ENCODE results near the gene DUSP6. TPM values are rescaled to one million over a fixed set of nuclear protein-coding genes. Genes with fewer than 3 reads are reported as not detected.

Gene DUSP6
- total and polyA plus RNA-seq, 9 of the 15 experiments (the other 6 are each of a cell fraction or from before 2014, with no cell fraction given) = 0.04 to 0.60 (median 0.08) TPM; not detected in 2

DNA sequence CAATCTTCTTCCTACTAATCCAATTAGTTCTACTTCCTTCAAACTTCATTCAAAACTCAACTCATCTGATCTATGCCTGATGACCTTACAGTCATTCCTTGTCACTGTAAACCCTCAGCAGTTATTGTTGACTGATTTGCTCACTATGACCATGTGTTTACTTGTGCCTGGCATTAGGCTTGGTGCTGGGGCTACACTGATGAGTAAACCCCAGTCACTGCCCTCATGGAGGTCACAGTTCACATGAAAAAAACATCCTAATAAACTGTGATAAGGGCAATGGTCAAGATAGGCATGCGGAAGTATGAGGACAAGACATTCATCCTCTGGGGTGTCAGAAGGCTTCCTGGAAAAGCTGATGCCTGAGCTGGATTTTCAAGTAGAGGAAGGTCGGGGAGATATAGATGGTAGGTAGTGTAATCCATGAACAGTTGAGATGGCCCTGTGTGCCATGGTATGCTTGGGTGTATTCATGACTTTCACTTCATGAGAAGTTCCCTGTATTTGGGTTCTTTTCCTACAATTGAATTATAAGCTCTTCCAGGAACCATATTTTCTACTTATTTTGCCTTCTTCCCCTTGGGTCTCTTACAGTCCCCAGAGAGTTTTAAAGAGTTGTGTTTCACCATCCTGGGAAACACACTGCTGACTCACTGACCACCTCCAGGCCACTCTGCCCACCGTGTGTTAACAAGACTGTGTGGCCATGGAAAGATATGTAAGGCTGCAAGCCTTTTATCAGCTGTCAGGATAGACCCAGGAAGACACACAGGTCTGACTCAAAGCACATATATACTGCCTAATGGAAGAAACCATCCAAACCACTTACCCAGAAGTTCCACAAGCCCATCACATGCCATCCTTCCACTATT lies 38.7 kb upstream of the DUSP6 start (continued):
- TF ChIP-seq TCFL5 (CRISPR knock-in tag; conservative IDR thresholded peaks at IDR 0.05) = no peak

DNA sequence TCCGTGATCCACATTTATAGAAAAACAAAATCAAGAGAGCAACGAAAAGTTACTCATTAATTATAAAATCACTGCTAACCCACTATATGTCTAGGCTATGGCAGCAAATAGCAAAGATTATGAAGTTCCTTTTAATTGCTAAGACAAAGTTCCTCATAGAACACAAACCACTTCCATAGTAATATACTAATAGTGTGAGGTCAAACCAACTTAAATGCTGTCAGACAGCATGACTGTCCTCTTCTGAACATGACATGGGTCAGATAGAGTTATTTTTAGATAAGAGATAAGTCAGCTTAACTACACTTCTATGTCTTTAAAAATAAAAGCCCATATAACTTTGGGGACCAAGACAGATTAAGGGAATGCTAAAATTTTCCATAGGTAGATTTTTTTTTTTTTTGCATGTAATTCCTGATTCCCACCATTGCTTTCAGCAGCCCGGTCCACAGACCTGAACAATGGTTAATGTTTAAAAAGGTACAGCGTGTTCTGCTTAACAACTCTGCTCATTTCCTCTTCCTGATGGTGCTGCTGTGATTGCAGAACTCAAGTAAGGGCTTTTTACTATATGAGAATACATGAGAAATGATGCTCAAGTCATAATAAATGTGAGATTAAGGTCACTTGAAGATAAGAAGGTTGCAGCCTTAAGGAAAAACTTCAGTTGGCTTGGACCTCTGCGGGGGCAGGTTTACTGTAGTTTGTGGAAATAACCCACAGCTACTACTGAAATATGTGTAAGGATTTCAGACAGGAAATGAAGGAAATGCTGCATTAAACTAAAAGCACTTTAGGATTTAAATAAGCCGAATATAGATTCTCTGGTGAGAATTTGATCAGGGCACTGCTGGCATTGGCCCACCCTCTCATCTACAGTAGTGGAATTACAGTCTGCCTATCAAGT lies 37.7 kb upstream of the DUSP6 start:
- POLR2A ChIA-PET = interaction anchor here (0.9 kb wide), 1 partner anchor 9 kb away, joined by 3 read pairs; no protein-coding TSS in a partner anchor
- H3K4me1 ChIP-seq (replicated peaks in 1 of 2; ENCODE audit: control insufficient read depth in 2 of 2, insufficient read depth in 2 of 2, low read length in 2 of 2) = peaks cover 2 to 45% of the 10 kb centered on the region in 2 experiments; a peak in 3 of 5 replicates
- no peak overlapping the region for H3K9ac ChIP-seq (ENCODE audit: insufficient read depth in 1 of 2, low read depth in 2 of 2, low read length in 2 of 2)
- FAIRE-seq (no peak), DNase-seq (ENCODE audit: extremely low read depth in 1 of 4, low spot score in 3 of 4) (no peak), ATAC-seq (no peak)
- intact Hi-C loops (cut with micrococcal nuclease) (loop anchor here (5.0 kb wide), 2 partner anchors 48 to 72 kb away; no protein-coding TSS in a partner anchor), in situ Hi-C loops (cut with MboI) (no loop called here)
- no TSS peak for BruUV-seq (replicated peaks)
- no peak overlapping the region; the same call in 1 of the 2 replicates for H3K4me2 ChIP-seq (ENCODE audit: insufficient read depth, low read length)
- H3K36me3 ChIP-seq (ENCODE audit: control insufficient read depth, insufficient read depth, low read length) = no peaks in the 10 kb centered on the region
- 31% methylated on average over 6 of the region's 6 CpGs for WGBS (ENCODE audit: insufficient coverage, low coverage, missing lambda C conversion rate)
- H4K20me1 ChIP-seq (replicated peaks; ENCODE audit: control insufficient read depth, insufficient read depth, low read length) = no peaks in the 10 kb centered on the region
- CTCF ChIA-PET (ENCODE audit: low intra/inter-chr PET ratio) = no interaction called here
- no peaks in the 10 kb centered on the region for H3K27me3 ChIP-seq (ENCODE audit: control insufficient read depth in 2 of 2, insufficient read depth in 2 of 2, low read length in 2 of 2)
- H3K27ac ChIP-seq (ENCODE audit: extremely low read depth, low read depth, low read length) = no peak overlapping the region
- no peaks in the 10 kb centered on the region for H3K9me3 ChIP-seq (replicated peaks; ENCODE audit: control insufficient read depth, insufficient read depth, low read depth, low read length)
- no peaks in the 10 kb centered on the region for H3K79me2 ChIP-seq (ENCODE audit: control insufficient read depth, insufficient read depth, low read length)
- H3K9me1 ChIP-seq (ENCODE audit: control insufficient read depth, insufficient read depth, low read length) = no peaks in the 10 kb centered on the region
- no peak overlapping the region for H3K4me3 ChIP-seq
- H2AFZ ChIP-seq (ENCODE audit: low read depth, low read length) = no peak overlapping the region; the same call in 1 of the 2 replicates
- TF ChIP-seq ELF2 (CRISPR knock-in tag; IDR thresholded peaks at IDR 0.05) = no peak
- no peak for TF ChIP-seq ZNF778 (CRISPR knock-in tag; IDR thresholded peaks at IDR 0.05)
- no peak for TF ChIP-seq COPS2 (conservative IDR thresholded peaks at IDR 0.05)
- TF ChIP-seq MEIS2 (IDR thresholded peaks at IDR 0.05; ENCODE audit: partially characterized antibody) = no peak
- no peak for TF ChIP-seq FIP1L1 (IDR thresholded peaks at IDR 0.05; ENCODE audit: low read depth, low read length, poor library complexity, severe bottlenecking)
- TF ChIP-seq OTX1 (CRISPR knock-in tag; IDR thresholded peaks at IDR 0.05) = no peak
- TF ChIP-seq LEF1 (IDR thresholded peaks at IDR 0.05) = no peak
- TF ChIP-seq, protein P1, sequence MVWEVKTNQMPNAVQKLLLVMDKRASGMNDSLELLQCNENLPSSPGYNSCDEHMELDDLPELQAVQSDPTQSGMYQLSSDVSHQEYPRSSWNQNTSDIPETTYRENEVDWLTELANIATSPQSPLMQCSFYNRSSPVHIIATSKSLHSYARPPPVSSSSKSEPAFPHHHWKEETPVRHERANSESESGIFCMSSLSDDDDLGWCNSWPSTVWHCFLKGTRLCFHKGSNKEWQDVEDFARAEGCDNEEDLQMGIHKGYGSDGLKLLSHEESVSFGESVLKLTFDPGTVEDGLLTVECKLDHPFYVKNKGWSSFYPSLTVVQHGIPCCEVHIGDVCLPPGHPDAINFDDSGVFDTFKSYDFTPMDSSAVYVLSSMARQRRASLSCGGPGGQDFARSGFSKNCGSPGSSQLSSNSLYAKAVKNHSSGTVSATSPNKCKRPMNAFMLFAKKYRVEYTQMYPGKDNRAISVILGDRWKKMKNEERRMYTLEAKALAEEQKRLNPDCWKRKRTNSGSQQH (CRISPR knock-in tag; IDR thresholded peaks at IDR 0.05) = no peak

Data from K562 (cell line).